ENCODE measurements around the gene ANKMY1.

- TF ChIP-seq EZH2phosphoT487 (conservative IDR thresholded peaks at IDR 0.05; ENCODE audit: low read length): no peak
- TF ChIP-seq, protein P1, sequence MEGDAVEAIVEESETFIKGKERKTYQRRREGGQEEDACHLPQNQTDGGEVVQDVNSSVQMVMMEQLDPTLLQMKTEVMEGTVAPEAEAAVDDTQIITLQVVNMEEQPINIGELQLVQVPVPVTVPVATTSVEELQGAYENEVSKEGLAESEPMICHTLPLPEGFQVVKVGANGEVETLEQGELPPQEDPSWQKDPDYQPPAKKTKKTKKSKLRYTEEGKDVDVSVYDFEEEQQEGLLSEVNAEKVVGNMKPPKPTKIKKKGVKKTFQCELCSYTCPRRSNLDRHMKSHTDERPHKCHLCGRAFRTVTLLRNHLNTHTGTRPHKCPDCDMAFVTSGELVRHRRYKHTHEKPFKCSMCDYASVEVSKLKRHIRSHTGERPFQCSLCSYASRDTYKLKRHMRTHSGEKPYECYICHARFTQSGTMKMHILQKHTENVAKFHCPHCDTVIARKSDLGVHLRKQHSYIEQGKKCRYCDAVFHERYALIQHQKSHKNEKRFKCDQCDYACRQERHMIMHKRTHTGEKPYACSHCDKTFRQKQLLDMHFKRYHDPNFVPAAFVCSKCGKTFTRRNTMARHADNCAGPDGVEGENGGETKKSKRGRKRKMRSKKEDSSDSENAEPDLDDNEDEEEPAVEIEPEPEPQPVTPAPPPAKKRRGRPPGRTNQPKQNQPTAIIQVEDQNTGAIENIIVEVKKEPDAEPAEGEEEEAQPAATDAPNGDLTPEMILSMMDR (IDR thresholded peaks at IDR 0.05; ENCODE audit: insufficient read depth, low read length, poor library complexity, severe bottlenecking): no peak
Observed at GRCh38 chr2:240472078-240472790, 85.6 kb downstream of the ANKMY1 start.

Measured in SU-DHL-6 (cell line).